NCI-H345 (cell line): Measurements from ENCODE around the gene PPFIA3.
"Not testable (repeated sequence)": the region's sequence is repeated elsewhere in the genome, so short reads cannot be mapped to it uniquely, and the experiment has no call there.

Source experiments
- DNase-seq: peaks from one replicate; lab custom pipeline; 2025; lab: John Stamatoyannopoulos, UW

The PPFIA3 gene

DNA sequence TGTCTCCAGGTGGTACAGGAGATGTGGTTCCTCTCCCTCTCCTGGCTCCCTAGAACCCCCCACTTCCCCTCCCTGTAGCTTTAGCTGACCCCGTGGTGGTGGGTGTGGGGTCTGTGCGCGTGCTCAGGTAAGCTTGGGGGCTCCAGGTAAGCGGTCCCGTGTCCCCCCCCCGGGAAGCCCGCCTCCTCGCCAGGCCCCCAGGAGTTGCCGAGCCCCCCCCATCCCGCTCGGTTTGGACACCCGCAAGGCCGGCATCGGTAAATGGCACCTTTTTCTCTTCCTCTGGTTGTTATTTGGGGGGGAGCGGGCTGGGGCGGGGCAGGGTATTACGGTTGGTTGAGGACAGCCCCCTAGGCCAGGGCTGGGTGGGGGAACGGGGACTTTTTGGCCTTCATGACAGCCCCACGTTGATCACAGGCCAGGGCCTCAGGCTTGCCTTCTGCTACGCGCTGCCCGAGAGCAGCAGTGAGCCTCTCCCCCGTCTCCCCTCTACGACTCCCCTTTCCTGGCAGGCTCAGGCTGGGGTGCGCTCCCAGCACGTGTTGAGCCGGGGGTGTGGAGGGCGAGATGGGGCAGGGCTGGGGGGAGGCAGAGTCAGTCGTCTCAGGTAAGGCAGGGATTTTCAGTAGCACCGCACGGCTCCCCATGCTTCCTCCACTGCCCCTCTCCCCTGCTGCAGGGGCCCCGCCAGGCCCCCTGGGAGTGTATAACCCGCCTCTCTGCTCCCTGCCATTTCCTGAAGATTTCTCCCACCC lies 15.8 kb upstream of the PPFIA3 start:
- no peak for DNase-seq

DNA sequence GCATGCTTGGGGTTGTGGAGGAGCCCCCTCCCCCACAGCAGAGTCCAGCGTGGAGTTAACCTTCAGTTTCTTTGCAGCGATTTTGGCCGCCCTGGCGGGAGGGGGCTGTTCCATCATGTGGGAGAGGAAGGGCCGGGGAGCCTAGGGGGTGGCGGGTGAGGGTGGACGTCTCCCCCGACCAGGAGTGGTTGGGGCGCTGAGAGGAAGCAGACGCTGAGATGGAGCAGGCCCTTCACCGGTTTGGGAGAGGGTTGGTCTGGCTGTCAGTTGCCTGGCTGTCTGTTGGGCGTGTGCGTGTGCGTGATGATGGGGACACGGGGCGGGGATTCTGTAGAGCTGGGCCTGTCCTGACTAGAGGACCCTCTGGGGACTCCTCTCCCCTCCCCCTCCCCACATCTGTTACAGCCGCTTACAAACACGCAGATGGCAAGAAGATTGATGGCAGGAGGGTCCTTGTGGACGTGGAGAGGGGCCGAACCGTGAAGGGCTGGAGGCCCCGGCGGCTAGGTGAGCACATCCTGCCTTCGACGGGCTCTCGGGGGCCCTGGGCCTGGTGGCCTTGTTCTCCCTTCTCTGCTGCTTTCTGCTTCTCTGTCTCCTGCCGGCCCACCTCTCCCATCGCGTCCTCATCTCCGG lies 15.0 kb upstream of the PPFIA3 start:
- DNase-seq: no peak

DNA sequence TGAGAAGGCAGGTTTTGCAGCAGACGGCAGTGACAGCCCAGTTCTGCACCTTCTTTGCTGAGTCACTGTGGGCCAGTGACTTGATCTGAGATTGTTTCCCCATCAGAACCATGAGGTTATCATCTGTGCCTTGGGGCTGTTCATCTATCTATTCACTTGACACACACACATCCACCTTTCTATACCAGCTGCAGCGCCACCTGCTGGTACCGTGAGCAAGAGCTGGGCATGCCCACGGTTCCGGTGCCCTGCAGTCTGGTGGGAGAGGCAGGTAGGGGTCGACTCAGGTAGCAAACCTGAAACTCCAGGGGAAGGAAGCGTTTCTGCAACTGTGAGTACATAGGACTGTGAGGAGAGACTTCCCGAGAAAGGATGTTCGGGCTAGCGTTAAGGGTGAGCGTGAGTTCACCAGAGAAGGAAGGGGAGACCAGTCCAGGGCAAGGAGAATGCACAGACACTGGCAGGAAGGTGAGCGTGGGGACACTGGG lies 12.7 kb upstream of the PPFIA3 start:
- DNase-seq: peak; percentile 33

DNA sequence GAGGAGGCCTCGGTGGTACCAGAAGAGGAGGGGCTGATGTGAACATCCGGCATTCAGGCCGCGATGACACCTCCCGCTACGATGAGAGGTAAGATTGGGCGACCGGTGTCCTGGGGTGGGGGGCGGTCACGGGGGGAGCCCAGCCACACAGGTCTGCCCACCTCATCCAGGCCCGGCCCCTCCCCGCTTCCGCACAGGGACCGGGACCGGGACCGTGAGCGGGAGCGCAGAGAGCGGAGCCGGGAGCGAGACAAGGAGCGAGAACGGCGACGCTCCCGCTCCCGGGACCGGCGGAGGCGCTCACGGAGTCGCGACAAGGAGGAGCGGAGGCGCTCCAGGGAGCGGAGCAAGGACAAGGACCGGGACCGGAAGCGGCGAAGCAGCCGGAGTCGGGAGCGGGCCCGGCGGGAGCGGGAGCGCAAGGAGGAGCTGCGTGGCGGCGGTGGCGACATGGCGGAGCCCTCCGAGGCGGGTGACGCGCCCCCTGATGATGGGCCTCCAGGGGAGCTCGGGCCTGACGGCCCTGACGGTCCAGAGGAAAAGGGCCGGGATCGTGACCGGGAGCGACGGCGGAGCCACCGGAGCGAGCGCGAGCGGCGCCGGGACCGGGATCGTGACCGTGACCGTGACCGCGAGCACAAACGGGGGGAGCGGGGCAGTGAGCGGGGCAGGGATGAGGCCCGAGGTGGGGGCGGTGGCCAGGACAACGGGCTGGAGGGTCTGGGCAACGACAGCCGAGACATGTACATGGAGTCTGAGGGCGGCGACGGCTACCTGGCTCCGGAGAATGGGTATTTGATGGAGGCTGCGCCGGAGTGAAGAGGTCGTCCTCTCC lies 11.5 kb upstream of the PPFIA3 start:
- no peak for DNase-seq

DNA sequence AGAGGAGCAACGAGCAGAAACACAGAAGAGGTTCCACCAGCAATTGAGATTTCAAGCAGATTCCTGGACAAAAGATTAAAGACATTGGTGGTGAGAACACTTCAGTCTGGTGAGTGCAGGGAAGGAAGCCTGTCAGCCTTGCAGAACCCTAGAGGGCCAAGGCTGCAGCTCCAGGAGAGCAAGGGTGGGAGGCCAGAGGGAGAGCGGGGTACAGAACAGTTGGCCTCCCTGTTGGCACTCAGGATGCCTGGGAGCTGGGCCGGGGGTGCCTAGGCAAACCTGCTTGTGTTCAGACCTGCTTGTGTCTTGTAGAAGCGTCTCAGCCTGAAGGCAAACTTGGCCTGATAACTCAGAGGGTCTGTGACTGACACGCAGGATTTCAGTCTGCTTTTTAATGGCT lies 10.3 kb upstream of the PPFIA3 start:
- DNase-seq: no peak

DNA sequence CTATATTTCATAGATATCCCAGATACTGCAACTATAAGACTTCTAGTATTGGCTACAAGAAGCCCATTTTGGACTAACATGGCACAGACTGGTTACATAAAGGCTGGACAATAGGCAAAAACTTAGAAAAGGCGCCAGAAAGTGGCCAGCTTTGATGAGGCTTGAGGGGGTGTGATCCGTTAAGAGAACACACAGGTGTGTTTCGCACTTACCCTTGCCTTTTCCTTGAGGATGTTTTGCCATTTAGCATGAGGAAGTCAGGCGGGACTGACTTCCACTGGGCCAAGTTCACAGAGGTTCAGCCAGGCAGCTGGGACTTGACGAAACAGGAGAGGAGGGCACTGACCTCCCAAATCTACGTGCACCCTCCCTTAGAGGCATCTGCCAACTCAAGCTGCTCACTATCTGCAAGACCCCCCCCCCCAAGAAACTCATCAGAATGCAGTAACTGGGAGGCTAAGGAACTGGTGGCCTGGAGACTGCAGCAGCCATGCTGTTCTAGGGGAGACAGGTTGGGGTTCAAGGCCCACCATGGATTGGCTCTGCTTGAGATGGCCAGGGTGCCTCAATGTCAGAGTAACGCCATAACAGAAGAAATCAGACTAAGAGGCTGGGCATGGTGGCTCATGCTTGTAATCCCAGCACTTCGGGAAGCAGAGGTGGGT lies 9.6 kb upstream of the PPFIA3 start:
- DNase-seq: no peak

DNA sequence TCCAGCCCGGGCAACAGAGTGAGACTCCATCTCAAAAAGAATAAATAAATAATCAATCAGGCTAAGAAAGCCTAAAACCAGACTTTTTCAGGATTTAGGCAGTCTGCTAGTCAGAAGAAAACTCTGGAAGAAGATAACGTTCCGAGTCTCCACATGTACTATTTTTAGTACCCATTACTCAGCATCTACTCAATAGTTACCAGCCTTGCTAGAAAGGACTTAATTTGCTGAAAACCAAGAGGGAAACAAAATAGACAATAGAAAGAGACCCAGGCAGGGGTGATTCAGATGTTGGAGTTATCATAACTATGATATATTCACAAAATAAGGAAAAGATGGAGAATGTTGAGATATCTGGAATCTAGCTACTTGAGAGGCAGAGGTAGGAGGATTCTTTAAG lies 8.8 kb upstream of the PPFIA3 start:
- DNase-seq: no peak

DNA sequence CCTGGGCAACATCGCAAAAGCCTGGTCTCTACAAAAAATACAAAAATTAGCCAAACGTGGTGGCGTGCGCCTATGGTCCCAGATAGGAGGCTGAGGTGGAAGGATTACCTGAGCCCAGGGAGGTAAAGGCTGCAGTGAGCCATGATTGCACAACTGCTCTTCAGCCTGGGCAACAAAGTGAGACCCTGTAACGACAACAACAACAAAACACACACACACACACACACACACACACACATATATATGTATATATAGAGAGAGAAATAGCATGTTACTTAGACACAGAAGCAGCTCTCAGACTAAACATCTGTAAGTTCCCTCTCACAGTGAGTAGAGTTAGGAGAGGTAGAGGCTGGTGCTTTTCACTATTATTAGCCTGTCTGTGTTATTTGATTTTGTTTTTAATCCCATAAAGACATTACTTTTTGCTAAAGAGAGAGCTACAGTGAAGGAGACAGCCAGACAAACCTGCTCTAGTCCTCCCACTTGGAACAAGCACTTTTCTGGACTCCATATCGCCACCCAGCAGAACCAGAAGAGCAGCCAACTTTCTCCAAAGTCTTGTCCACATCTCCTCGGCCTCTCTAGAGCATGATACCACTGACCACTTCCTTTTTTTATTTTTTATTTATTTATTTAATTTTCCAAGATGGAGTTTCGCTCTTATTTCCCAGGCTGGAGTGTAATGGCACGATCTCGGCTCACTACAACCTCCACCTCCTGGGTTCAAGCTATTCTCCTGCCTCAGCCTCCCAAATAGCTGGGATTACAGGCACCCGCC lies 7.9 kb upstream of the PPFIA3 start:
- DNase-seq: no peak

DNA sequence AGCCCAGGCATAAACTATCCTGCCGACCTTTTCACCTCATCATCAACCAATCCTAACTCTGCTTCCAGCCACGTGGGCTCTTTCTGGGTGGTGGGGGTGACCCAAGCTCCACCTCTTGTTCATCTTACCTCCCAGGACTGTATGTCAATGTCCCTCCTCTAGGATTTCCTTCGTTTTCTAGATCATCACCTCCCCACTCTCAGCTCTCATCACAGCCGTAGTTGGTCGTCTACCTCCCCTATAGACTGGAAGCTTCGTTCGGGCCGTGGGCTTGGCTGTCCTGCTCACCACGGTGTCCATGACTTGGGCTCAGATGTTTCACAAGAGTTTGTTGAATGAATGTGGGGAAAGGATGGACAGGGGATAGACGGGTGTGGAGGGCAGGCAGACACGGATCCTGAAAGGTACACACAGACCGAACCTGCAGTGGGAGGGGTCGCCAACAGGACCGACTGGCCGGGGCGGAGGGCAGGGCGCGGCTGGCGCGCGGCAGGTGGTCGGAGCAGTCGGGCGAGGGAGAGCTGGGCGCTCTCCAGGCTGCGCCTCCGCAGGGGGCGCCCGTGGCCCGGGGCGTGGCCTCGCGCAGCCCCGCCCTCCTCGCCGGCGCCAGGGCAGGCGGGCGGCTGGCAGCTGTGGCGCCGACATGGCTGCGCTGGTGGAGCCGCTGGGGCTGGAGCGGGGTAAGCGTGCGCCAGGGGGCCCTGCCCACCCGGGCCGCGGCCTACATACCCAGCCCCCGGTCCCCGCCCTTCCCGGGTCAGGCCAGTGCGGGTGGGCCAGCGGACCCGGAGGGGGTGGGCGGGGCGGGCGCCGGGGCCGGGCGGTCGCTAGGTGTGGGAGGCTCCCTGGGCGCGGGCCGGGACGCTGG lies 5.3 kb upstream of the PPFIA3 start, which contains the start of gene LIN7B:
TSS of gene LIN7B (plus strand) at position 609 of the 868 bp plus-strand sequence. CDS start at position 644, 35 bp downstream.
- DNase-seq: peak; percentile 61

DNA sequence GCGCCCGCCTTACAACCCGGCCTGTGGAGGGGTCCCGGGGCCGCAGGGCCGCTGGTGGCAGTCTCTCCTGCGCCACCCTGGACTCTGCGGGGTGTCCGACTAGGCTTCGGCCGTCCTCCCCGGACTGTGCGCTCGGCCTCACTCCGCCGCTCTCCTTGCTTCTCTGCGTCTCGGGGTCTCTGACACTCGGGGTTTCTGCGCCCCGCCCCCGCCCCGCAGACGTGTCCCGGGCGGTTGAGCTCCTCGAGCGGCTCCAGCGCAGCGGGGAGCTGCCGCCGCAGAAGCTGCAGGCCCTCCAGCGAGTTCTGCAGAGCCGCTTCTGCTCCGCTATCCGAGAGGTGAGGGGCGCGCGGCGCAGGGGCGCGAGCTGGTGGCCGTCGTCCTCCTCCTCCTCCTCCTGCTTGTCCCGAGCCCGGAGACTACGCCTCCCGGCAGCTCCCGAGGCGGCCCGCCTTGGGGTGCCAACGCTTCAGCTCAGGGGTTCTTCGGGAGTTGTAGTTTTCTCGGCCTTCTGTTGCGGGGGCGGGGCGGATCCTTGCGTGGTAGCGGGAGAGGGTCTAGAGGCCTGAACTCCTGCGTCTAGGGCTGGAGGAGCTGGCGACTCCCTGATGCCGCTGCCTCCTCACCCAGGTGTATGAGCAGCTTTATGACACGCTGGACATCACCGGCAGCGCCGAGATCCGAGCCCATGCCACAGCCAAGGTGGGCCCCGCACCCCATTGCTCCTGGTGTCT lies 4.5 kb upstream of the PPFIA3 start:
- DNase-seq: peak; percentile 31

DNA sequence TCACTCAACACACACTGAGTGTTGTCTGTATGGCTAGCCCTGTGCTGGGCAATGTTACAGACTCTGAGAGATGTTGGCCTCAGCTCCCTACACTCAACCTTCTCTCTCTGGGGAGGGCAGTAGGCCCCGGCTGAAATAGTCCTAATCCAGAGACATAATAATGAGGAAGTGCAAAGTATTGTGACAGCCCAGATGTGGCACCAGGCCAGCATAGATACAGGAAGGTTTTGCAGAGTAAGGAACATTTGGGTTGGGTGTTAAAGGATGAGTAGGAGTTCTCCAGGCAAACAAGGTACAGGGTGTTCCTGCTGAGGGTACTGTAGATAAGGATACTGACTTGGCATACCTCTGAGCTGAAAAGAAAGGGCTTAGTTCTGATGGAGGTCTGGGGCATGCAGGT lies 2.8 kb upstream of the PPFIA3 start:
- DNase-seq: no peak

DNA sequence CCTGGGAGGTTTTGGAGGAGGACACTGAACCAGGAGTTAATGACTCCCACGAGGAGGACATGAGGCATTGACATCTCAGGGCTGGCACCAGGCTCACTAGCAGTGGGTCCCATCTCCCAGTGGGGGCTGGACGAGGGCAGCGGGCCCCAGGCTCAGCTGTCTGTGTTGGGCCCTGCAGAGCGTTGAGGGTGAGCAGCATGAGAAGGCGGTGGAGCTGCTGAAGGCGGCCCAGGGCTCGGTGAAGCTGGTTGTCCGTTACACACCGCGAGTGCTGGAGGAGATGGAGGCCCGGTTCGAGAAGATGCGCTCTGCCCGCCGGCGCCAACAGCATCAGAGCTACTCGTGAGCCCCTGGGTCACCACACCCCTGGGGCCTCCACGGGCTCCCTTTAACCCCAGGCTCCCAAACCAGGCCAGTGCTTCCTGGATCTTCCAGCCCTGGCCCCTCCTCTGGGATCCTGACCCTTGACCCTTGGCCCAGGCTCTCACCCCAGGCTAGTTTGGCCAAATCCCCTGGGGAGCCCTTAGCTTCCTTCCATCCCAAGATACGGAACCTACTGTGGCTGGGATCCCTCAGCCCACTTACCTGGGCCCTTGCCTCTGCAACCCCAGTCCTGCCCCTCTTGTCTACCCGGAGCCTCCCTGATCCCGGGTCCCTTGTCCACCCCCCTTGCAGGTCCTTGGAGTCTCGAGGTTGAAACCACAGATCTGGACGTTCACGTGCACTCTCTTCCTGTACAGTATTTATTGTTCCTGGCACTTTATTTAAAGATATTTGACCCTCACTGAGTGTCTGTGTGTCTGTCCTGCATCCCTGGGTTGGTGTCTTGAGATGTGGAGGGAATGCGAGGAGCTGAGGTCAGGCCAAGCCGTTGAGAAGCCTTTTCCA lies 1.4 kb upstream of the PPFIA3 start:
- no peak for DNase-seq

DNA sequence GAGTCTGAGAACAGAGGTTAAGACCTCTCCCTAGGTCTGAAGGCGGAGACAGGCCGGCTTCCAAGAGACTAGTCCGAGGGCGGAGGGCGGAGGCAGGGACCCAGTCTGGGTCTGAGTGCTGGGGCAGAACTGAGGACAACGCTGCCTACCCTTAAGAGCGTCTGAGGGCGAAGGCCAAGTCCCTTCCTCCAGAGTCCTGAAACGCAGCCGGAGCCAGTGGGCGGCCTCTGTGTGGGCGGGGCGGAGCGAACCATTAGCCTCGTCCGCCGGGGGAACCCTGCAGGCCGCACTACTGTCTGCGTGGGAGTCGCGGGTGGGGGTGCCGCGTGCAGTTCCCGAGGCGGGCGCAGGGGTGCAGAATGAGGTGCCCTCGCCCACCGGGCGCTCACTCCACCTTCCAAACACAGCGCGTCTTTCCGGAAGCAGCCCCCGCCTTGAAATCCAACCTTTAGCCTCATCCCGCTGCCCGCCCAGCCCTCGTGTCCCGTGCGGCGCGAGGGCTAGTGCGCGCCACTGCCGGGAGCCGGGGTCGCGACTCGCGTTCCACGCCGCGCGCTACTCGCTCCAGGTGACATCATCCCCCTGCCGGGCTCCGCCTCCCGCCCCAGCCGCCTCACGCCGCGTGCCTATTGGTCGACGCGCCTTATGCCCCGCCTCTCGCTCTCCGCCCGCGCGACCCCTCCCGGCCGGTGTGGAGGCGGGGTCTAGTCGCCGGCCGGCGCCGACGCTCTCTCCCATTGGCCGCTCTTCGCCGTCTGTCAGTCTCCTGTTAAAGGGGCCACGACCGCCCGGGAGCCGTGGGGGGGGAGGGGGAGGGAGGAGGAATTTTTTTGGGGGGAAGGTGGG lies 556 bp upstream of the PPFIA3 start, which contains the start of gene C19orf73:
TSS of gene C19orf73 (minus strand) at position 579 of the 846 bp plus-strand sequence. CDS start at position 458, 121 bp downstream.
- peak; percentile 90 for DNase-seq

DNA sequence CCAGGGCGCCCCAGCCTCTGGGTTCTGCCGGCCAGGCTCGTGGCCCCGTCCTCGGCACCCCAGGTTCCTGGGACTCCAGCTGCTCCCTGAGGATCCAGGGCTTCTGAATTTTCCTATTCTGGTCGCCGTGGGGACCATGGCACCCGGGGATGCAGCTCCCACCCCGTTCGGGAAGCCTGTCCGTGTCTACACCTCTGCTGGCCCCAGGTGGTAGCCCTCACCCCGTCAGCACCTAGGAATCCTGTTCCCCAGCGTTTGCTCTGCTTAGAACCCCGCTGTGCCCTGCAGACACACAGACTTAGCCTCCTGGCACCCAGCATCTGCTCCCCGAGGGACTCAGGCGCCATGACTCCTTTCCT lies 960 bp downstream of the PPFIA3 start:
- no peak for DNase-seq

DNA sequence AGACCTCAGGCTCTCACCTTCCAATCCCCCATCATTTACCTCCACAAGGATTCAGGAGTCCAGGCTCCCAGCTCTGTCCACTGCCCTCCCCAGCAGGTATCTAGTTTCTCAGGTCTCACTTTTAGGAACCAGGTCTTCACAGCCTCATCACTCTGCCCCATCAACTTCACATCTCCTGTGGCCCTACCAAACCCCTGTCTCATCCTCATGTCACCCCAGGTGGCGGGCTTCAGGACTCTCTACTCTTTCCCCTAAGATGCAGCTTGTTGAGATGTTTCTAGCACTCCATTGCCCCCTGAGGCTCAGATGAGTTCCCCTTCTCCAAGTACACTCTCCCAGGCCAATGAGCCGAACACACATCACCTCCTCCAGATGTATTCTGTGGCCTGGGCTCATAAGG lies 1.5 kb downstream of the PPFIA3 start:
- DNase-seq: no peak

DNA sequence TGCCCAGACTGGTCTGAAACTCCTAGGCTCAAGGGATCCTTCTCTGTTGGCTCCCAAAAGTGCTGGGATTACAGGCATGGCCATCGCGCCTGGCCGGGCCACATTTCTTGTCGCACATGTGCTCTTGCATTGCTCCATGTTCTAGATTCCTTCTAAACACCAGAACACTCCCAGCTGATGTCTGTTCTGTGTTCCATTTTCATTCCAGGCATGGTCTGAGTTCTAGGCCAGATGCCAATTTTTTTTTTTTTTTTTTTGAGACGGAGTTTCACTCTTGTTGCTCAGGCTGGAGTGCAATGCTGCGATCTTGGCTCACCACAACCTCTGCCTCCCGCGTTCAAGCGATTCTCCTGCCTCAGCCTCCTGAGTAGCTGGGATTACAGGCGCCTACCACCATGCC lies 2.5 kb downstream of the PPFIA3 start:
- not testable (repeated sequence) for DNase-seq

DNA sequence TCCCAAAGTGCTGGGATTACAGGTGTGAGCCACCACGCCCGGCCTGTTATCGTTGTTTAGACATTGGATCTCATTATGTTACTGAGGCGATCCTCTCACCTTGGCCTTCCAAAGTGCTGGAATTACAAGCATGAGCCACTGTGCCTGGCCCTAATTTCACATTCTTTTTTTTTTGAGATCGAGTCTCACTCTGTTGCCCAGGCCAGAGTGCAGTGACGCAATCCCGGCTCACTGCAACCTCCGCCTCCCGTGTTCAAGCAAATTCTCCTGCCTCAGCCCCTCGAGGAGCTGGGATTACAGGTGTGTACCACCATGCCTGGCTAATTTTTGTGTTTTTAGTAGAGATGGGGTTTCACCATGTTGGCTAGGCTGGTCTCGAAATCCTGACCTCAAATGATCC lies 3.9 kb downstream of the PPFIA3 start:
- not testable (repeated sequence) for DNase-seq
